HCEC 1CT (cell line): Measurements from ENCODE around the gene PCSK4.

Experiments used
- DNase-seq: peaks from one replicate; pipeline ENCODE4 v3.0.0-alpha.2; 2017

The PCSK4 gene

DNA sequence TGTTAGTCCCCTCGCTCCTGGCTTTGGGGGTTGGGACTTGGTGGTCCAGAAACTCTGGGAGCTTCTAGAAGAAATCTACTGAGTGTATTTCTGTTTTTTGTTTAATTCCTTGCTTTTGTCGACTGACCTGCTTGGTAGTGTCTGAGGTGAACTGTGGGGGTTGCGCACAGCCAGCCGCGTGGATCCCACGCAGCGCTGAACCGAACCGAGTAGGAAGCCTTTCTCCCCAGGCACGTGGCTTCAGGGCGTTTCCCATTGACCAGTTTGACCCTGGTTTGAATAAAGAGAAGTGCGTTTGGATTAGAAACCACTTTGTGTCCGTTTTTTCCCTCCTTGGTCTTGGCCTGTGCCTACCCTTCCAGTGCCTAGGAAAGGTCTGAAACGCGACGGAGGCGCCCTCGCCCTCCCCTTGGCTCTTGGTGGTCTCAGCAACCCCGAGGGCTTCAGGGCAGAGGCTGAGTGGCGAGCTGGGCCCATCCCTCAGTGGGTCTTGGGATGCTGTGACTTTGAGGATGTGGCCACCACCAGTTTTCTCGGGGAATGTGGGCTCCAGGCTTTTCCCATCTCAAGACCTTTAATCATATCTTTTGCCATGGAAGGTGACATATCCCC, 54.7 kb downstream of the PCSK4 start:
- no peak for DNase-seq

DNA sequence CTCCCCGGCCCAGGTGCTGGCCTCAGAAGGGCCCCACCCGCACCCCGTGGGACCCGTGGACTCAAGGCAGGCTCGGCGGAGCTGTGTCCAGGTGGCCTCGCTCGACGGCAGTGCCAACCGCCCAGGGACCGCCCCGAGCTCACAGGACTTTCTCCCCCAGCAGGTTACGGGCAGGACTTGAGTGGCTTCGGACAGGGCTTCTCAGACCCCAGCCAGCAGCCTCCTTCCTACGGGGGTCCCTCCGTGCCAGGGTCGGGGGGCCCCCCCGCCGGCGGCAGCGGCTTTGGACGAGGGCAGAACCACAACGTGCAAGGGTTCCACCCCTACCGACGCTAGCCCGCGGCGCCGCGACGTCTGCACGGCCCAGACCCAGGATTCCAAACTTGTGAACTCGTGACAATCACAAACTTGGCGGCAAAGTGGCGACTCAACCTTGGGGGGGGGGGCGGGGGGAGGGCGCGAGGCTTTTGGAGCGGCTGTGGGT, 55.5 kb downstream of the PCSK4 start:
- DNase-seq = no peak

- DNase-seq = no peak
Measured at GRCh38 chr19:1434040-1434366, 56.1 kb downstream of the PCSK4 start.

- no peak for DNase-seq
Measured at GRCh38 chr19:1433119-1434039, 56.8 kb downstream of the PCSK4 start.

- DNase-seq = no peak
Measured at GRCh38 chr19:1432507-1432887, 57.7 kb downstream of the PCSK4 start.

DNA sequence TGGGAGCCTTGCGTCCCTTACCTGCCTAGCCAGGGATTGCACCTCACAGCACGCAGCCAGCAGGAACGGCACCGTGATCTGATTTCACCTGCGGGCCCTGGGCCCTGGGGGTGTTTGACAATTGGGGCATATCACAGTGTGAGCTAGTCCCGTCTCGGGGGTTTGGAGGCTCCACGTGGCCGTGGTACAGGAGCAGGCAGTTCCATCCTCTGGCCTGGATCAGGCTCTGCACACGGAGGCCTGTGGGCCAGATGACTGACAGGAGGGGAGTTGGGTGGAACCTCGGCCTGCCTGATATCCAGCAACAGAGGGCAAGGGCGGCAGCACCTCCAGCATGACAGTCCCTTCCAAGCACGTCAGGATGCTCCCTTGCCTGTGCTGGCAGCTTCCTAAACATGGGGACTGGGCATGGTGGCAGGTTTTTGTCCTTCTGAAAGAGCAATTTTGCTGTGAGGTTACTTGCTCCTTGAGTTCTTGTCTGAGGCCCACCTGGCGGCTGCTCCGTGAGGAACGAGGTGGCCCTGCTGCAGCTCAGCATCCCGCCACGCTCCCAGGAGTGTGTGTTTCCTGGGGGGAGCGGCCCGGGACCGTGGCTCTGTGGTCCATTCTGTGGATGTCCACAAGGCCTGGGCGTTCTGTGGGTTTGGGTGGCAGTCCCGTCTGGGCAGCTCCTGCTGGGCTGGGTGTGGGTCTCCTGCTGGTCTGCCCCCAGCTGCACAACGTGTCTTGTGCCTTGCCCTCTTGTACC, 58.2 kb downstream of the PCSK4 start:
- DNase-seq = no peak
